Measurements from ENCODE around the gene NKX2-2. TPM values are rescaled to one million over a fixed set of nuclear protein-coding genes. Genes with fewer than 3 reads are reported as not detected.

The NKX2-2 gene
- total and polyA plus RNA-seq, 2 donors (not counting 1 experiment from before 2014, with no cell fraction given), result not detected

- Histone ChIP-seq H3K36me3 (ENCODE audit: control insufficient read depth, insufficient read depth, low read length) (no peaks in the 10 kb centered on the region), H3K27ac (ENCODE audit: insufficient read depth, low read length) (no peak overlapping the region), H3K9ac (ENCODE audit: insufficient read depth, low read length) (no peak overlapping the region), H4K20me1 (ENCODE audit: control insufficient read depth, extremely low read depth, insufficient read depth, low read length) (no peaks in the 10 kb centered on the region), H2AFZ (ENCODE audit: low read length) (no peak overlapping the region), H3K4me1 (ENCODE audit: control insufficient read depth, extremely low read depth, insufficient read depth, low read length) (no peaks in the 10 kb centered on the region), H3K4me3 (replicated peaks in 1 of 4; ENCODE audit: control extremely low read depth in 1 of 4, insufficient read depth in 1 of 4, low read depth in 3 of 4, low read length in 4 of 4) (no peak overlapping the region), H3K79me2 (ENCODE audit: control insufficient read depth, insufficient read depth, low read length) (no peaks in the 10 kb centered on the region), H3K27me3 (ENCODE audit: control insufficient read depth, insufficient read depth, low read length) (no peaks in the 10 kb centered on the region), H3K4me2 (ENCODE audit: extremely low read depth, insufficient read depth, low read length) (no peak overlapping the region), H3K9me3 (ENCODE audit: control insufficient read depth, insufficient read depth, low read depth, low read length) (no peaks in the 10 kb centered on the region)
- DNase-seq (ENCODE audit: low read depth in 2 of 2), result no peak
- TF ChIP-seq EZH2 (IDR thresholded peaks at IDR 0.05; ENCODE audit: low read length, missing control alignments) (no peak), CTCF (conservative IDR thresholded peaks at IDR 0.05 in 1 of 2, IDR thresholded peaks at IDR 0.05 in 1 of 2; ENCODE audit: low read depth in 1 of 2, low read length in 2 of 2) (no peak)
Observed at GRCh38 chr20:21464916-21465315, 48.9 kb downstream of the NKX2-2 start.

Other genes with a start within 250 kb of the NKX2-2 start
- gene XRN2, start 210.7 kb downstream of the NKX2-2 start, total RNA-seq, result 91.7 and 99.3 TPM in 2 replicates
- gene XRN2, start 210.7 kb downstream of the NKX2-2 start, polyA plus RNA-seq, result 99.6 and 103 TPM in 2 replicates
- gene NKX2-4, start 116.5 kb downstream of the NKX2-2 start, total RNA-seq, result not detected in 2 replicates
- gene NKX2-4, start 116.5 kb downstream of the NKX2-2 start, polyA plus RNA-seq, result not detected in 2 replicates
- not detected in 2 replicates for gene PAX1, start 191.6 kb upstream of the NKX2-2 start, total RNA-seq
- gene PAX1, start 191.6 kb upstream of the NKX2-2 start, polyA plus RNA-seq, result not detected in 2 replicates